ENCODE results near the gene AP3S1. TPM values are rescaled to one million over a fixed set of nuclear protein-coding genes. Genes with fewer than 3 reads are reported as not detected.
A peak's percentile ranks its signal among the peaks of the same experiment; 100 is the strongest.
"Not testable (repeated sequence)": the region's sequence is repeated elsewhere in the genome, so short reads cannot be mapped to it uniquely, and the experiment has no call there.

Gene AP3S1
- total RNA-seq = 10 to 100 TPM; 82.6 to 83.3 TPM

DNA sequence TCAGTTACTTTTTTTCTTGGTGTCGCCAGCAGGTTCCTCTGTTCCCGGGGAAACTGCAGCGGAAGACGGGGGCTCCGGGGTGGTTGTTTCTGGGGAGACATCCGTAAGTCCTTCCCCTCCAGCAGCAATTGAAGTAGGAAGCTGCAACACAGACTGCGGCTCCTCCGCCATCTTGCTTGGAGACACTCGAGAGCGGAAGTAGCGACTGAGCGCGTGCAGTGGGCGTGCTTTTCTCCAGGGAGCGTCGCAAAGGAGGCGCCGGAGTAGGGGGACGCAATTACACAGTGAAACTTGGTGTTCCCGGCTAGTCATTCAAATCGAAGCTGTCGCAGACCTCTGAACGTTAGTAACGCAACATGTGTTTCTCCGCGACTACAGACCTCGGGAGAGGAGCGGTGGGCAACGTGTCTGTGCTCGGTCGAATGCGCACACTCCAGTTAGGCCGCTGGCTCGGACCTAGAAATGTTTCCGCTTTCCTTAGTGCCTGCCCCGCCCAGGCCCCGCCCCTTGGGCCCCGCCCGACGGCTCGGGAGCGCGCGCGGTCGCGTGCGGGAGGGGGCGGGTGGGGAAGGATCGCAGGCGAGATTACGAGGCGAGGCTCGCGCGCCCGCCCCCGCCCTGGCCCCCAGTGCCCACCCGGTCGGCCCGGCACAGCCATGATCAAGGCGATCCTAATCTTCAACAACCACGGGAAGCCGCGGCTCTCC lies at the start of gene AP3S1, which contains the start of gene ATG12:
TSS of gene AP3S1 (plus strand) at position 554 of the 707 bp plus-strand sequence. CDS start at position 657, 103 bp downstream.
TSS of gene ATG12 (minus strand) at position 184 of the 707 bp plus-strand sequence. CDS start at position 171, 13 bp downstream.
- Mint-ChIP-seq H3K9me3 (no peaks in the 10 kb centered on the region), H3K36me3 (peaks cover 11% of the 10 kb centered on the region), H3K27ac (peak within 1 kb of the TSS; percentile 99), H3K4me1 (peaks cover 39% of the 10 kb centered on the region), H3K4me3 (peak within 1 kb of the TSS; percentile 96), H3K27me3 (no peaks in the 10 kb centered on the region)
- POLR2A ChIA-PET = interaction anchor here (0.6 to 1.9 kb wide), 5 partner anchors 32 to 298 kb away, joined by 3 to 12 read pairs (median 8); partner anchors contain the start of genes COMMD10 and TMED7
- peak; percentile 97 for DNase-seq
- ATAC-seq (ENCODE audit: low read depth) = peak; percentile 89

DNA sequence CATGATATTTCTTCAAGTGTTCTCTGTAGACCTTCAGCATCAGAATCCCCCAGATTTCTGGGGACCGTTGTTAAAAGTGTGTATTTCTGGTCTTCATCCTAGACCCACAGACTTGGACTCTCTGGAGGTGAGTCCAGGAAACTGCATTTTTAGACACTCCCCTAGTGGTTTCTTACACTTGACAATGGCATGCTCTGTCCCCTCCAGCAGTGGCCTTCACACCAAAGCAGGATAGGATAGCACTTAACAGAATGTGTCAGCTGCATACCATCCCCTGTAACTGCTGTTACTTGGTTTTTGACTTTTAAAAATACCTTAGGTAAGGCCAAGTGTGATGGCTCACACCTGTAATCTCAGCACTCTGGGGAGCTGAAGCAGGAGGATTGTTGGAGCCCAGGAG lies 46.0 kb upstream of the AP3S1 start:
- Mint-ChIP-seq H3K4me1 (peaks cover 19% of the 10 kb centered on the region), H3K9me3 (no peaks in the 10 kb centered on the region)

DNA sequence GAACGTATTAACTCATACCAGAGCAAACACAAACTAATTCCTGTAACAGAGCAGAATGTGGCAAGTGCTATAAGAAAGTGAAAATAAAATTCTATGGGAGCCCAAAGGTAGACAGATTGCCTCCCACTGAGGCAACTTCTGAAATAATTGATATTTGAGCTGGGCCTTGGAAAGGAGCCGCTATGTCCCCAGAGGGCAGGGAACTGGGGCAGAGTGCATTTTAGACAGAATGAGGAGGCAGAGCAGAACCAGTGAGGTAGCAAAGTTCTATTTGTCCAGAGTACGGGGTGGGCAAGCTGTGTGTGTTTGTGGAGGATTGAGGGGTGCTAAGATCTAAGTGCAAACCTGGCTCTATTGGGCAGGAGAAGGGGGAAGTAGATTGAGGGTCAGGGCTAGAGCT lies 45.1 kb upstream of the AP3S1 start:
- no peak for ATAC-seq (ENCODE audit: low read depth)
- Mint-ChIP-seq H3K36me3 (no peaks in the 10 kb centered on the region), H3K9me3 (no peaks in the 10 kb centered on the region), H3K4me3 (no peak overlapping the region), H3K27me3 (peaks cover 34% of the 10 kb centered on the region), H3K4me1 (peaks cover 19% of the 10 kb centered on the region), H3K27ac (no peak overlapping the region)
- POLR2A ChIA-PET = no interaction called here
- DNase-seq = no peak

More for the DNA sequence above, 46.0 kb upstream of the AP3S1 start:
- Mint-ChIP-seq H3K36me3 (no peaks in the 10 kb centered on the region), H3K27me3 (peaks cover 39% of the 10 kb centered on the region), H3K4me3 (no peak overlapping the region), H3K27ac (no peak overlapping the region)
- ATAC-seq (ENCODE audit: low read depth) (no peak), DNase-seq (no peak)
- POLR2A ChIA-PET = no interaction called here

DNA sequence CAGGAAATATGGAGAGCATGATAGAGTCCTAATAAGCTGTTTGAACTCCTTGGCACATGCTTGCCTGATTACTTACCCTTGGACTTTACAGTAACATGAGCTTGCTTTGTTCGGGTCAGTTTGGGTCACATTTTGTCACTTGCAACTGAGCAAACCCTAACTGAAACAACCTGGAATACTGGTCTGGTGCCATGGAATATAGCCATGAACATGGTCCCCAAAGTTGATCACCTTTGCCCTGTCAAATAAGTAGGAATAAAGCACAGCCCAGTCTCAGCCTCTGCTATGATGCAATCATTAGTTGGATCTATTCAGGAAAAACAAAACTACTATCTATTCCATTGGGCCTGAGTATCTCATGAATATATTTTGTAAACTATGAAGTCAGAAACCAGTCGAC lies 43.5 kb upstream of the AP3S1 start:
- no peak overlapping the region for H3K27ac Mint-ChIP-seq
- peaks cover 25% of the 10 kb centered on the region for H3K27me3 Mint-ChIP-seq
- no peaks in the 10 kb centered on the region for H3K9me3 Mint-ChIP-seq
- H3K4me1 Mint-ChIP-seq = peaks cover 19% of the 10 kb centered on the region
- H3K36me3 Mint-ChIP-seq = peaks cover 2% of the 10 kb centered on the region
- DNase-seq = no peak
- no peak overlapping the region for H3K4me3 Mint-ChIP-seq
- no peak for ATAC-seq (ENCODE audit: low read depth)
- POLR2A ChIA-PET = no interaction called here

DNA sequence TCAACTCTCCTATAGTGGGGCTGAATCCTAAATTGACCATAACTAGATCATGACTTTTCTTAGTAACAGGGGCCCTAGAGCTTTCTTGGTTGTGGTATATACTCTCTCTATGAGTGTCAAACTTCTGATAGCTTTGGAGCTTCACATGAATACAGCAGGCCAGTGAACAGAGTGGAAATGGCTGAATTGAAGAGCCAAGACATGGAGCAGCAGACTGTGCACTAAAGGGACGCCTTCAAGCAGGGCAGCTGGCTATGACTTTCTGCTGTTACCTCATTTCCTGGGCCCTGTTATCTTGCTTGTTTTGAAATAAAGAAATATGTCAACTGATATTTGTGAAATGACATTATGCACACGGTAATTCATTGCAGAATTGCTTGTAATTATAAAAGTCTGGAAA lies 41.6 kb upstream of the AP3S1 start:
- ATAC-seq (ENCODE audit: low read depth) (no peak), DNase-seq (no peak)
- H3K27me3 Mint-ChIP-seq = peaks cover 22% of the 10 kb centered on the region
- peaks cover 2% of the 10 kb centered on the region for H3K36me3 Mint-ChIP-seq
- no peak overlapping the region for H3K27ac Mint-ChIP-seq
- POLR2A ChIA-PET = no interaction called here
- H3K9me3 Mint-ChIP-seq = no peaks in the 10 kb centered on the region
- peaks cover 7% of the 10 kb centered on the region for H3K4me1 Mint-ChIP-seq
- no peak overlapping the region for H3K4me3 Mint-ChIP-seq

DNA sequence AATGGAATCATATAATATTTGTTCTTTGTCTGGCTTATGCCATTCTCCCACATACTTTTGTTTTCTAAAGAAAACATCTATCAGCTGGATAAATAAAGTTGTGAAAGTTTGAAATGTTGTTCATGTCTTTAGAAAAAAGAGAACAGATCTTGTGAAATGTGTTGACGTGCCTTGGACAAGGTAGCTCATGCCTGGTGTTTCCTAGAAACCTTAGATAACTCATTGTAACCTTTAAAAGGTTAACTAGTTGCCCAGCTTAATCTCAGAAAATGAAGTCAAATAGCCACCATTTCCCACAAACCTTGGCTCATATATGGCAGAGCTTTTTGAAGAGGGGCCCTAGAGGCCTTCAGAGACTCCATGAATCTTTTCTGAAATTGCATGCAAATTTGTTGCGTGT lies 40.6 kb upstream of the AP3S1 start:
- H3K27ac Mint-ChIP-seq = no peak overlapping the region
- H3K9me3 Mint-ChIP-seq = no peaks in the 10 kb centered on the region
- peaks cover 2% of the 10 kb centered on the region for H3K36me3 Mint-ChIP-seq
- POLR2A ChIA-PET = no interaction called here
- H3K4me1 Mint-ChIP-seq = peaks cover 7% of the 10 kb centered on the region
- ATAC-seq (ENCODE audit: low read depth) (no peak), DNase-seq (no peak)
- peaks cover 20% of the 10 kb centered on the region for H3K27me3 Mint-ChIP-seq
- H3K4me3 Mint-ChIP-seq = no peak overlapping the region

DNA sequence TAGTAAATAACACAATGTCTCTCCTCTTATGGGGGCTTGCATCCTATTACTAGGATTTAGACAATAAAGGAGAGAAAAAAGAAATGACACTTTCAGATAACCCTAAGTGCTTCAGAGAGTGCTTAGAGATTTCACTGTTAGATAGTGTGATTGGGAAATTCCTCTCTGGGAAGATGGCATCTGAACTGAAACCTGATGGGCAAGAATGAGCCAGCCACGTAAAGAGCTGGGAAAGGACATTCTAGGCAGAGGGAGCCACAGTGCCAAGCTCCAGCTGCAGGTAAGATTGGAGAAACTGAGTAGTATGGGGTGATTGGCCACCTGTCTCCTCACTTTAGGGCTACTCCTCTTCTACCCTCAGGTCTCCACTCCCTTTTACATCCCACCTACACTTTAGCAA lies 39.8 kb upstream of the AP3S1 start:
- DNase-seq (no peak), ATAC-seq (ENCODE audit: low read depth) (no peak)
- Mint-ChIP-seq H3K4me3 (no peak overlapping the region), H3K4me1 (peaks cover 12% of the 10 kb centered on the region), H3K9me3 (no peaks in the 10 kb centered on the region), H3K27ac (no peak overlapping the region), H3K27me3 (peaks cover 17% of the 10 kb centered on the region), H3K36me3 (peaks cover 2% of the 10 kb centered on the region)
- POLR2A ChIA-PET = no interaction called here

DNA sequence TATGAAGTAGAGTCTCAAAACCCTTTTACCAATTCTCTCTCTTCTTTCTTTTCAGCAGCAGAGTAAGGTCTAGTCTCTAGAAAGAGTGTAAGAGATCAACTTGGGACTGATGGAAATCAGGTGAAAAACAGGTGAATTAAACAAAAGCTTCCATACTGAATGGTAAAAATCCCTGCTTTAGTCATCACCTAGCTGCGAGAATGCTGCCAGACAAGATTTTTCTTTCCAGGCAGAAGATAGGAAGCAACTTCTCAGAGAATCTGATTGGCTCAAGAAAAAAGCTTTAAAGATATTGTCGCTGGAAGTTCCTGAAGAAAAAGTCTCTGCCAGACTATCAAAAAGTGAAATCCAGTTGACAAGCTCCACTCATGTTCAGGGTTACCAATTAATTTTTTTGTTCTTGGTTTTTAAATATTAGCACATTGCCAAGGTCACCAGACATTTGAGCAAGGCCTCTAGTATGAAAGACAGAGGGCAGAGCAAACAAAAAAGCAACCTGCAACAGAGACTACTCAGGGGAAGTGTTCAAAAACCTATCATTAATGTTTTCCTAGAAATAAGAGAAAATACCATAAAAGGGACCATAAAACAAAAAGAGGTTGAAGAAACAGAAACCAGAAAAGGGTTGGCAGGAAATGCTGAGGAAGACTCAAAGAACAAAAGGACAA lies 34.6 kb upstream of the AP3S1 start:
- peaks cover 20% of the 10 kb centered on the region for H3K27me3 Mint-ChIP-seq
- H3K9me3 Mint-ChIP-seq = no peaks in the 10 kb centered on the region
- peak overlapping the region; percentile 55 for H3K4me3 Mint-ChIP-seq
- POLR2A ChIA-PET = no interaction called here
- peak overlapping the region; percentile 69 for H3K27ac Mint-ChIP-seq
- H3K36me3 Mint-ChIP-seq = peaks cover 4% of the 10 kb centered on the region
- no peak for DNase-seq
- peaks cover 38% of the 10 kb centered on the region for H3K4me1 Mint-ChIP-seq
- ATAC-seq (ENCODE audit: low read depth) = peak; percentile 27

DNA sequence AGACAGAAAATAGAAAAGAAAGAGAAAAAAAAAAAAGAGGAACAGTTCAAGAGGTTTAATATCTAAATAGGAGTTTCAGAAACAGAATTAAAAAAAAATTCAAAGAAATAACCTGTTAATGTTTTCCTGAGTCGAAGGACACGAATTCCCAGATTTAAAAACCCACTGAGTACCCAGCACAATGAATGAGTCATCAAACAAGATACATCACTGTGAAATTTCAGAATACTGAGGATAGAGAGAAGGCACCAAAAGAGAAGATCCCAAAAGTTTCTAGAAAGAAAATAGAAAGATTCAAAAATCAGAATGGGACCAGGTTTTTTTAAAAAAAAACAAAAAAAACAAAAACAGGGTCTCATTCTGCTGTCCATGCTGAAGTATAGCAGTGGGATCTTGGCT lies 34.1 kb upstream of the AP3S1 start:
- H3K27ac Mint-ChIP-seq = peak overlapping the region; percentile 69
- POLR2A ChIA-PET = no interaction called here
- DNase-seq (no peak), ATAC-seq (ENCODE audit: low read depth) (no peak)
- no peaks in the 10 kb centered on the region for H3K9me3 Mint-ChIP-seq
- peak overlapping the region; percentile 55 for H3K4me3 Mint-ChIP-seq
- peaks cover 4% of the 10 kb centered on the region for H3K36me3 Mint-ChIP-seq
- peaks cover 38% of the 10 kb centered on the region for H3K4me1 Mint-ChIP-seq
- H3K27me3 Mint-ChIP-seq = peaks cover 20% of the 10 kb centered on the region

DNA sequence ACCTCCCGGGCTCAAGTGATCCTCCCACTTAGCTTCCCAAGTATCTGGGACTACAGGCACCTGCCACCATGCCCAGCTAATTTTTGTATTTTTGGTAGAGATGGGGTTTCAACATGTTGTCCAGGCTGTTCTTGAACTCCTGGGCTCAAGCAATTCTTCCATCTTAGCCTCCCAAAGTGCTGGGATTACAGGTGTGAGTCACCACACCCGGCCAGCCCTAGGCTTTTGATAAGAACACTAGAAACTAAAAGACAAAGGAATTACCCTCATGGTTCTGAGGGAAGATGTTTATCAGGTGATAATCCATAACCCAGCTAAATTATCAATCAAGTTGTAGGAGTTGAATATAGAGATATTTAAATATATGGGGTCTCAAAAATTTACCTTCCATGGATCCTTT lies 33.7 kb upstream of the AP3S1 start:
- H3K36me3 Mint-ChIP-seq; H3K27ac Mint-ChIP-seq; DNase-seq; H3K9me3 Mint-ChIP-seq; ATAC-seq (ENCODE audit: low read depth); H3K4me3 Mint-ChIP-seq; POLR2A ChIA-PET: not testable (repeated sequence)
- H3K4me1 Mint-ChIP-seq = peaks cover 38% of the 10 kb centered on the region
- peaks cover 21% of the 10 kb centered on the region for H3K27me3 Mint-ChIP-seq

DNA sequence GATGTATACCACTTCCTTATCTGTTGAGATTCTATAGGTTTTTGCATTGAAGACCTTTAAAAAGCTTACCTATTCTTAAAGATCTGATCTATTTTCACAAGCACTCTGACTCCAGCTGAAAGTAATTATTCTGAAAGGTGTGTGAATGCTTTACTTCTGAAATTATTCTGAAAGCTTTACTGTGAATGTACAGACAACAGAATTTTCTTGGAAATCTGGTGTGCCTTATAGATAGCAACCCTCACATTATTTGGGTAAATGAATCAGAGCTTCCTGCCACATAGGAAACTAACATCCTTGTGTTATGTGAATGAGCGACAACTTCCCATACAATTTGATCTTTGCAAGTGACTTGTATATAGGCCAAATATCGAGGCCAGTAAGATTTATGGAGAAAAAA lies 31.8 kb upstream of the AP3S1 start:
- Mint-ChIP-seq H3K9me3 (no peaks in the 10 kb centered on the region), H3K4me3 (peak overlapping the region; percentile 2), H3K36me3 (peaks cover 1% of the 10 kb centered on the region), H3K4me1 (peaks cover 53% of the 10 kb centered on the region), H3K27me3 (peaks cover 38% of the 10 kb centered on the region), H3K27ac (no peak overlapping the region)
- no peak for DNase-seq
- POLR2A ChIA-PET = interaction anchor here (1.0 to 1.1 kb wide), 2 partner anchors 19 to 31 kb away, joined by 3 to 4 read pairs; partner anchors contain the start of gene ATG12
- peak; percentile 51 for ATAC-seq (ENCODE audit: low read depth)

DNA sequence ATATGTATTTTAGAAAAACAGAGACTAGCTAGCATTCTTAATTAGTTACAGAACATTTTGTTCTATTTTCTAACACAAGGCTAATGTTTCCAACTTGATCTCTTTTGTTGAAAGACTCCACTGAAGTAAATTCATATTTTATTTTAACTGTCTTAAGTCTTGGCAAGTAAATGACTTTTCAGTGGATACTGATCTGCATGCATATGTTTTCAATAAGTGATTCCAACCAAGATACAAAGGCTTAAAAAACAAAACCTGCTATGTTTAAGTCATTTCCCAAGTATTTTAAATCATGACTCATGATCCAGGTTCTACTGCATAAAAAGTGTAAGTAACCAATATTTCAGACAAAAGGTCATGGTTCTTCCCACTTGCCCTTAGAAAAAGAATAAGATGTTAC lies 31.0 kb upstream of the AP3S1 start:
- DNase-seq (no peak), ATAC-seq (ENCODE audit: low read depth) (no peak)
- Mint-ChIP-seq H3K9me3 (no peaks in the 10 kb centered on the region), H3K36me3 (peaks cover 1% of the 10 kb centered on the region), H3K27me3 (peaks cover 45% of the 10 kb centered on the region), H3K4me1 (peaks cover 59% of the 10 kb centered on the region), H3K4me3 (no peak overlapping the region), H3K27ac (no peak overlapping the region)
- POLR2A ChIA-PET = interaction anchor here (1.1 kb wide), 1 partner anchor 18 kb away, joined by 4 read pairs; no protein-coding TSS in a partner anchor

DNA sequence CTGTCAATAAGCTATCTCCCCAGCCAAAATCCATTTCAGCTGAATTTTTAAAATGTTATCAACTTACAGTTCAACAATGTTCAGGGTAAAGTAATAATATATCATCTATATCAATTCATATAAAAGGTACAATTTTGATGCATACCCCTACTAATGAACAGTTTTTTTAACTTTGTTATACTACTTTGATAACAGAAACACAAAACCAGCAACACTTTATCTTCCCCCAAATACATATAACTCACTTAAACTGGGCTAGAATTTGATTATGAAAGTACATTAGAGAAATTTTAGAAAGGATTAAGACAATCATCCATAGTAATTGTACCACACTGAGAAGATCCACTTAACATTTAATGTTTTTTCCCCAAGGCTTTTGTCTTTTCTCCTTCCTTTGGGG lies 30.3 kb upstream of the AP3S1 start:
- no peak overlapping the region for H3K4me3 Mint-ChIP-seq
- no peak for DNase-seq
- peaks cover 49% of the 10 kb centered on the region for H3K27me3 Mint-ChIP-seq
- H3K9me3 Mint-ChIP-seq = no peaks in the 10 kb centered on the region
- POLR2A ChIA-PET = no interaction called here
- no peak overlapping the region for H3K27ac Mint-ChIP-seq
- no peak for ATAC-seq (ENCODE audit: low read depth)
- H3K4me1 Mint-ChIP-seq = peaks cover 59% of the 10 kb centered on the region
- peaks cover 1% of the 10 kb centered on the region for H3K36me3 Mint-ChIP-seq

DNA sequence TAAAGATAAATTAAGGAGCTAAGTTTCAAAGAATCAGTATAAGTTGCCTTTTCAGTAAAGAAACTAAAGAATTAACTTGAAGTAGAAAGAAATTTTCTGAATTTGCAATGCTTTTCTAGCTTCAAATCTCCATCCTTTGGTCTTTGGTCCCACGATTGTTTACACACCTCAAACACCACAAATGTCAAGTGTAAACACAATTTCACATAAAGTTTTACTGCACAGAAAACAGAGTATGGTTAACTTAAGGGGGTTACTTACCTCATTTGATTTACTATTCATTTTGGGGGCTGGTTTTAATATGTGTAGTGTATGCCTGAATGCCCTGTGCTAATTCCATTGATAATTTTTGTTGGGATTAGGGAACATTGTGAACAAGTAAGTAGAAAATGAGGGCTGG lies 29.4 kb upstream of the AP3S1 start:
- no peak for DNase-seq
- H3K4me3 Mint-ChIP-seq = no peak overlapping the region
- ATAC-seq (ENCODE audit: low read depth) = no peak
- H3K4me1 Mint-ChIP-seq = peaks cover 54% of the 10 kb centered on the region
- POLR2A ChIA-PET = no interaction called here
- peaks cover under 1% of the 10 kb centered on the region for H3K36me3 Mint-ChIP-seq
- no peak overlapping the region for H3K27ac Mint-ChIP-seq
- no peaks in the 10 kb centered on the region for H3K9me3 Mint-ChIP-seq
- H3K27me3 Mint-ChIP-seq = peaks cover 55% of the 10 kb centered on the region
